GM23338 (cell line): ENCODE data around the gene OLA1.

Experiments
- EZH2 ChIP-seq: fragments of 200-600 bp; sonication (generic); IDR thresholded peaks from one replicate; pipeline ENCODE4 v1.8.0; 2017; ENCODE audit warnings: antibody characterized with exemption, mild to moderate bottlenecking, low read depth; ENCODE audit not compliant: unreplicated experiment
- EZH2phosphoT487 ChIP-seq: fragments of 200-600 bp; sonication (generic); IDR thresholded peaks from one replicate; pipeline ENCODE4 v1.8.1; 2018; ENCODE audit warnings: antibody characterized with exemption; ENCODE audit not compliant: unreplicated experiment
- TF ChIP-seq, protein P1 (sequence below), 2 experiments: fragments of 200-600 bp in 1 of 2; sonication (generic) in 1 of 2; conservative IDR thresholded peaks; 2 replicates each; pipeline versions ENCODE4 v1.5.1 to v1.6.1; 2016 to 2017; ENCODE audit warnings: antibody characterized with exemption in 2 of 2, low read depth in 2 of 2, mild to moderate bottlenecking in 2 of 2, moderate library complexity in 1 of 2
- TF ChIP-seq, protein P2 (sequence below): IDR thresholded peaks from one replicate; pipeline ENCODE4 v1.6.1; 2018; ENCODE audit warnings: antibody characterized with exemption; ENCODE audit not compliant: unreplicated experiment

DNA sequence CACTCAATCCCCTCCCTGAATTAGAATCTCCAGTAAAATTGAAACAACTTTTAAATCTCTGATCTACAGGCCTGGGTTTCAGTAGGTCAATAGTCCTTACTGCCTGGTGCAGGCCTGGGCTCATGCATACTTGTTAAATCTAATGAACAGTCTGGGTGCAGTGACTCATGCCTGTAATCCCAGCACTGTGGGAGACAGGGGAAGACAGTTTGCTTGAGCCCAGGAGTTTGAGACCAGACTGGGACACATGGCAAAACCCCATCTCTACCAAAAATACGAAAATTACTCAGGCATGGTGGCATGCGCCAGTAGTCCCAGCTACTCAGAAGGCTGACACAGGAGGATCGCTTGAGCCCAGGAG, 188.5 kb downstream of the OLA1 start:
- TF ChIP-seq, protein P1, sequence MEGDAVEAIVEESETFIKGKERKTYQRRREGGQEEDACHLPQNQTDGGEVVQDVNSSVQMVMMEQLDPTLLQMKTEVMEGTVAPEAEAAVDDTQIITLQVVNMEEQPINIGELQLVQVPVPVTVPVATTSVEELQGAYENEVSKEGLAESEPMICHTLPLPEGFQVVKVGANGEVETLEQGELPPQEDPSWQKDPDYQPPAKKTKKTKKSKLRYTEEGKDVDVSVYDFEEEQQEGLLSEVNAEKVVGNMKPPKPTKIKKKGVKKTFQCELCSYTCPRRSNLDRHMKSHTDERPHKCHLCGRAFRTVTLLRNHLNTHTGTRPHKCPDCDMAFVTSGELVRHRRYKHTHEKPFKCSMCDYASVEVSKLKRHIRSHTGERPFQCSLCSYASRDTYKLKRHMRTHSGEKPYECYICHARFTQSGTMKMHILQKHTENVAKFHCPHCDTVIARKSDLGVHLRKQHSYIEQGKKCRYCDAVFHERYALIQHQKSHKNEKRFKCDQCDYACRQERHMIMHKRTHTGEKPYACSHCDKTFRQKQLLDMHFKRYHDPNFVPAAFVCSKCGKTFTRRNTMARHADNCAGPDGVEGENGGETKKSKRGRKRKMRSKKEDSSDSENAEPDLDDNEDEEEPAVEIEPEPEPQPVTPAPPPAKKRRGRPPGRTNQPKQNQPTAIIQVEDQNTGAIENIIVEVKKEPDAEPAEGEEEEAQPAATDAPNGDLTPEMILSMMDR (conservative IDR thresholded peaks at IDR 0.05; ENCODE audit: low read depth in 2 of 2), result no peak
- TF ChIP-seq EZH2phosphoT487 (no peak), EZH2 (no peak)
- TF ChIP-seq, protein P2, sequence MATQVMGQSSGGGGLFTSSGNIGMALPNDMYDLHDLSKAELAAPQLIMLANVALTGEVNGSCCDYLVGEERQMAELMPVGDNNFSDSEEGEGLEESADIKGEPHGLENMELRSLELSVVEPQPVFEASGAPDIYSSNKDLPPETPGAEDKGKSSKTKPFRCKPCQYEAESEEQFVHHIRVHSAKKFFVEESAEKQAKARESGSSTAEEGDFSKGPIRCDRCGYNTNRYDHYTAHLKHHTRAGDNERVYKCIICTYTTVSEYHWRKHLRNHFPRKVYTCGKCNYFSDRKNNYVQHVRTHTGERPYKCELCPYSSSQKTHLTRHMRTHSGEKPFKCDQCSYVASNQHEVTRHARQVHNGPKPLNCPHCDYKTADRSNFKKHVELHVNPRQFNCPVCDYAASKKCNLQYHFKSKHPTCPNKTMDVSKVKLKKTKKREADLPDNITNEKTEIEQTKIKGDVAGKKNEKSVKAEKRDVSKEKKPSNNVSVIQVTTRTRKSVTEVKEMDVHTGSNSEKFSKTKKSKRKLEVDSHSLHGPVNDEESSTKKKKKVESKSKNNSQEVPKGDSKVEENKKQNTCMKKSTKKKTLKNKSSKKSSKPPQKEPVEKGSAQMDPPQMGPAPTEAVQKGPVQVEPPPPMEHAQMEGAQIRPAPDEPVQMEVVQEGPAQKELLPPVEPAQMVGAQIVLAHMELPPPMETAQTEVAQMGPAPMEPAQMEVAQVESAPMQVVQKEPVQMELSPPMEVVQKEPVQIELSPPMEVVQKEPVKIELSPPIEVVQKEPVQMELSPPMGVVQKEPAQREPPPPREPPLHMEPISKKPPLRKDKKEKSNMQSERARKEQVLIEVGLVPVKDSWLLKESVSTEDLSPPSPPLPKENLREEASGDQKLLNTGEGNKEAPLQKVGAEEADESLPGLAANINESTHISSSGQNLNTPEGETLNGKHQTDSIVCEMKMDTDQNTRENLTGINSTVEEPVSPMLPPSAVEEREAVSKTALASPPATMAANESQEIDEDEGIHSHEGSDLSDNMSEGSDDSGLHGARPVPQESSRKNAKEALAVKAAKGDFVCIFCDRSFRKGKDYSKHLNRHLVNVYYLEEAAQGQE, result no peak
